Sigmoid colon (tissue), 3 donors: Measurements from ENCODE around the gene TRIM69.

Experiments
- CTCF ChIP-seq, 4 experiments: fragments of 450-650 bp in 3 of 4; fragments of 200-600 bp in 1 of 4; IDR thresholded peaks; one replicate each; pipeline ENCODE4 v1.5.1; 2016 to 2019; ENCODE audit warnings: antibody characterized with exemption in 4 of 4, mild to moderate bottlenecking in 3 of 4, moderate library complexity in 2 of 4
- POLR2A ChIP-seq, 2 donors: fragments of 450-650 bp; IDR thresholded peaks; one replicate each; pipeline ENCODE4 v1.6.1; 2016; ENCODE audit warnings: antibody characterized with exemption in 2 of 2, mild to moderate bottlenecking in 2 of 2, moderate library complexity in 2 of 2

DNA sequence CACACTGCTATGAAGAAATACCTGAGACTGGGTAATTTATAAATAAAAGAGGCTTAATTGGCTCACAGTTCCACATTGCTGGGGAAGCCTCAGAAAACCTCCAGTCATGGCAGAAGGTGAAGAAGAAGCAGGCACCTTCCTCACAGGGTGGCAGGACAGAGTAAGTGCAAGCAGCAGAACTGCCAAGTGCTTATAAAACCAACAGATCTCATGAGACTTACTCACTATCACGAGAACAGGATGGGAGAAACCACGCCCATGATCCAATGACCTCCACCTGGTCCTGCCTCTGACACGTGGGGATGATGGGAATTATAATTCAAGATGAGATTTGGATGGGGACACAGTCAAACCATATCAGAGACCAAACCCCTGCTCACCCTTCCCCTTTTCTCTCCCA, 75.0 kb downstream of the TRIM69 start:
- no peak for TF ChIP-seq POLR2A (IDR thresholded peaks at IDR 0.05)
- TF ChIP-seq CTCF (IDR thresholded peaks at IDR 0.05), result no peak
